ENCODE measurements around the gene CLOCK.
A peak's percentile ranks its signal among the peaks of the same experiment; 100 is the strongest.

CLOCK gene

GRCh38 chr4:55409468-55410171, 137.1 kb downstream of the CLOCK start:
- no peak for DNase-seq

GRCh38 chr4:55407764-55408163, 138.9 kb downstream of the CLOCK start:
- DNase-seq = no peak

- no peak for DNase-seq
These were observed 139.6 kb downstream of the CLOCK start for GRCh38 chr4:55407119-55407518.

DNA sequence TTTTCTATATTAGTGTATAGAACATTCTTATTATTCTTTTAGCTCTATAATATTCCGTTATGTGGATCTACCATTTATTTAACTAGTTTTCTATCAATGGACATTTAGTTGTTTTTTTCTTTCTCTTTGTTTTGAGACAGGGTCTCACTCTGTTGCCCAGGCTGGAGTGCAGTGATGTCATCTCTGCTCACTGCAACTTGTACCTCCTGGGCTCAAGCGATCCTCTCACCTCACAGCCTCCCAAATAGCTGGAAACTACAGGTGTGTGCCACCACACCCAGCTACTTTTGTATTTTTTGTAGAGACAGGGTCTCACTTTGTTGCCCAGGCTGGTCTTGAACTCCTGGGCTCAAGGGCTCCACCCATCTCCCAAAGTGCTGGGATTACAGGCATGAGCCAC, 140.2 kb downstream of the CLOCK start:
- DNase-seq = no peak

DNA sequence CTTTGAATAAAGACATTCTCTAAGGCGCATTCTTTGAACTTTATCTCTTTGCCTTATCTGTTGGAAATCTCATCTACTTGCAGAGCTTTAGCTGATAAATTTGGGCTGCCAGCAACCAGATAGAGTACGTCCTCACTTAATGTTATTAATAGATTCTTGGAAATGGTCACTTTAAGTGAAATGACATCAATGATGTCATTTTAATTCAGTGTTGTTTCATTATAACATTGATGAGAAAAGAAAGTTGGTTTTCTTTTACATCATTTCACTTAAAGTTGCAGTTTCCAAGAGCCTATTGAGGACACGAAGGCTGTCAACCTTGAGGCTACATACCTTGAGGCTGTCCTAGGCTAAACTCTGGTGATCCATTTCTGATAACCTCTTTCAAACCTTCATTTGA, 141.6 kb downstream of the CLOCK start:
- no peak for DNase-seq

DNA sequence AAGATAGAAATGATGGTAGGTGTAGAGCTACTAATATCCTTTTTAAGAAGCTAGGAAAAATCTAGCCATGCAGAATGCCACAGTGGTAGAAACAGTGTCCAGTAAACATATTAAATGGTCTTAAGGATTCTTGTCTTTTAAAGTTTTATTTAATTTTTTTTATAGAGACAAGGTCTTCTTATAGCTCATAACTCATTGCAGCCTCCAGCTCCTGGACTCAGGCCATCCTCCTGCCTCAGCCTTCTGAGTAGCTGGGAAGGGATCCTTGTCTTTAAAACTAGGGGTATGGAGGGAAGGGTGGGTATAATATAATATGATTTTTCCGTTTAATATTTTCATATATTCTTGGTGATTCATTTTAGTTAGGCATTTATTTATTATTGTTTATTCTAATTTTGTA, 147.1 kb downstream of the CLOCK start:
- DNase-seq = no peak

- DNase-seq = no peak
These were observed 147.7 kb downstream of the CLOCK start for GRCh38 chr4:55398966-55399365.

GRCh38 chr4:55398461-55398860, 148.2 kb downstream of the CLOCK start:
- DNase-seq = no peak

GRCh38 chr4:55397520-55398321, 149.0 kb downstream of the CLOCK start:
- no peak for DNase-seq

GRCh38 chr4:55397126-55397436, 149.6 kb downstream of the CLOCK start:
- DNase-seq = no peak

DNA sequence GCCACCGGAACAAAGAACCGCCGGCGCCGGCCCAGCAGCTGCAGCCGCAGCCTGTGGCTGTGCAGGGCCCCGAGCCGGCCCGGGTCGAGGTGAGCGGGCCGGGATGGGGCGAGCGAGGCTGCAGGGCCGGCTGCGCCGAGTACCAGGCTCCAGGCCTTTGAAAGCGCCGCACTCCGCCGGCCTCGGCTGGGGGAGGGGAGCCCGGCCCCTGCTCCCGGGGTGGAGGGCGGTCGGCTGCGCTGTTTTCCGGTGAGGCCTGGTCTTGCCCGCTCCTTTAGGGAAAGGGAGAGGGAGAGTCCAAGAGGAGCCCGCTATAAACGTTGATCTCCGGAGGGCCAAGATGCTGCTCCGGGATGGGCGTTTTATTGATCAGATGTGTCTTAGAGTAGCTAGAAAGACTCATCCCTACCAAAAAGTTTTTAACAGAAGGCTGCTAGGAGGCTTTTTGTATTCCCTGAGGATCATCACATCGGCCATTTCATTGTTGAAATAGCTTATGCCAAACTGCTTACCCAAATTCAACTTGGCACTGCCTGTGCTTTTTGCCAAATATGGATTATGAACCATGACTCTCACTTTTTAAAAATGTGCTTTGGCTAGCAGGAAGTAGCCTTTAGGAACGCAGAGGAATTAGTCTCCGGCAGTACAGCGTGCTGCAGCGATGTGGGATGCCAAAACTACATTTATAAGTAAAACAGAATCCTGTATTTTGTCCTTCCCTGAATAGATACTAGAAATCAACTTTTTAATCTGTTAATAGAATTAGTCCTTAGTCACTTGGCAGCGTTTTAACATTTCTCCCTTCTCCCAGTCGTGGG, 150.2 kb downstream of the CLOCK start:
- peak in 3 of 4 experiments; percentile 4 to 22 (median 15) for DNase-seq

DNA sequence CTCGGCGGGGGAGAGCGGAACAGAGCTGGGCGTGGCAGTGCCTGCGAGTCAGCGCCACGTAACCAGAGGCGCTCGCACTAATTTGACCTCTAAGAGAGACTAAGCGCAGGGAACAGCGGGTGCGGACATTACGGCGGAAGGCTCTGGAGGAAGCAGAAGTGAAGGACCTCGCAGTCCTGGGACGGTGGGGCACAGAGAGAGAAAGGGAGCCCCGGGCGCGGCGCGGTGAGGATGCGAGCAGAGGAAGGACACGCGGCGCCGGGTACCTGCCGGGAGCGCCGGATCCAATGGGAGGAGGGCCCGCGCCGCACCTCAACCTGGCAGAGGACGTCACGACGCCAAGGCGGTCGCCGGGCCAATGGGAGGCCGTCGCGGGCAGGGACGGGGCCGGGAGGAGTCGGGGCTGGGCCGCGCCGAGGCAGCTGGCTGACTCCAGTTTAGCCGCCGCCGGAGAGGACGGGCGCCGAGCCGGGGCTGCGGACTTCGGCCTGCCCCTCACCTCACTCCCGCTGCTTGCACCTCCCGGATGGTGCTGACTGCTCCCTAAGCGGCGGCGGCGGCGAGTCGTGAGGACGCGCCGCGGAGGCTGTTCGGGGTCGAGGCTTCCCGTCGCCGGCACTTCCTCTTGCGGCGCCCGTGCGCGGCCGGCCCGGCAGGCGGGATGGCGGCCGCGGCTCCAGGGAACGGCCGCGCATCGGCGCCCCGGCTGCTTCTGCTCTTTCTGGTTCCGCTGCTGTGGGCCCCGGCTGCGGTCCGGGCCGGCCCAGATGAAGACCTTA, 151.0 kb downstream of the CLOCK start, which contains the start of gene TMEM165:
Gene TMEM165 (plus strand): TSS at position 429 of the 779 bp plus-strand sequence. CDS start 233 bp downstream, at position 662.
- peak; percentile 74 to 83 (median 81) for DNase-seq

GRCh38 chr4:55395218-55395528, 151.5 kb downstream of the CLOCK start:
- no peak for DNase-seq

GRCh38 chr4:55393461-55394320, 153.0 kb downstream of the CLOCK start:
- DNase-seq = no peak

GRCh38 chr4:55386840-55387239, 159.9 kb downstream of the CLOCK start:
- no peak for DNase-seq

DNA sequence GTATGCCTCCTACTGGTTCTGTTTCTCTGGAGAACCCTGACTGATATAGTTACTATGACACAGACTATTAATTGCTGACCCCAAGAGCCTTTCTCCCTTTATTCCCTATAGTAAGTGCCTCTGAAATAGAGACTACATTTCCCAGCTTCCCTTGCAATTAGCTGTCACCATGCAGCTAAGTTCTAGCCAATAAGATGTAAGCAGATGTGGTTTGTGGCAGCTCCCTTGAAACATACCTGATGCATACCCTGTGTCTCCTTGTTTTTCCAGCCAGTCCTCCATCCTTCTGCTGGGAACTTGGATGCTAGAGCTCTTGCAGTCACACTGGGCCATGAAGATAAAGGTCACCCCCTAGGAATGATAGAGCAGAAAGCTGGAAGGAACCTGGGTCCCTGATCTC, 160.6 kb downstream of the CLOCK start:
- no peak for DNase-seq

GRCh38 chr4:55385201-55385649, 161.5 kb downstream of the CLOCK start:
- no peak for DNase-seq

DNA sequence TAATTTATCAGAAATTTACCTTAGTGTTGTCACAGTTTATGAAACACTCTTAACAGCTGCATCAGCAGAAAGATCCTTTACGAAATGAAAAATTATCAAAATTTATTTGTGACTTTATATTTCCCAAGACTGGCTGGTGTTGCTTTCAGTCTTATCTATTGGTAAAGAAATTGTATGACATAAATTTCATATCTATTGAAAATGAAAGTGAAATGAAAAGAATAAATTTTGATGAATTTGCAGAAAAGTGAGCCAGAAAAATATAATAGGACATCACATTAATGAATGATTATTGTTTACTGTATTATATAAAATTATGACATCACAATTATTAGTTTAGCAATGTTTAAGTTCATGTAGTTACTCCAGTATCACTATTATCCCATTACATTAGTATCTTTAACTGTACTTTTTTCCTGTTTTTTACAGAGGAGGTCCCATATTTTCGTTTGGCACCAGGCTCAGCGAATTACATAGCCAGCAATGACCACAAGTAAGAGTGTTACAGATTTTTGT, 164.2 kb downstream of the CLOCK start:
- DNase-seq = no peak

DNA sequence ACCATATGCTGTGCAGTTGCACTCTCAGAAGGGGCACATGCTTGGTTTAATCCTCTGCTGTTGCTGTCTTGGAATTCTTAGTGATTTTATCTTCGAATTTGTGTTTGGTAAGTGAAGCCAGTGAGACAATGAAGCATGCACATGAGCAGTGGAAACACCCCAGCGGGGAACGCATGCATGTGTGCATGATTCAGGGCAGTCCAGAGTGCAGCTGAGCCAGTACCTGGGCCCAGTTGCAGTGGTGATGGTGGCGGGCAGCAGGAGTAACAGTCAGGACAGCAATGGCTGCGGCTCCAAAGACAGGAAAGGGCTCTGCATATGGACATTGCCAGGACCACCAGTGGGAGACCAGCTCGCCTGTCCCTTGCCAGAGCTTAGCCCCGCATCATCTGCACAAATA, 165.2 kb downstream of the CLOCK start:
- no peak for DNase-seq

DNA sequence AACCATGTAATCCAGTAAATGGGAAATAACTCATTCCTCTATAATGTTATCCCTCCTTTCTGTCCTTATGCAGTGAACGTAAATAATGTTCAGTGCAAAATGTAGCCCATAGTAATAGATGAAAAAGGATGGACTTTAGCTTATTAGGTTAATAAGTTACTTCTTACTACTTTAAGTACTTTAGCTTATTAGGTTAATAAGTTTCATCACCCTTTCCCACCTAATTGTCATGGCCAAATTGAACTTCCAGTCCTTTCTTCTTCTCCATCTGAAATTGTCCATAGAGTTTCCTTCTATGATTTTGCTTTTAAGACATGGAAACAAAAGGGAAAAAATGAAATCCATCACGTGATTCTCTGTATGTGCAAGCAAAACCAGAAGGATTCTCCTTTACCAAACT, 166.1 kb downstream of the CLOCK start:
- DNase-seq = no peak

DNA sequence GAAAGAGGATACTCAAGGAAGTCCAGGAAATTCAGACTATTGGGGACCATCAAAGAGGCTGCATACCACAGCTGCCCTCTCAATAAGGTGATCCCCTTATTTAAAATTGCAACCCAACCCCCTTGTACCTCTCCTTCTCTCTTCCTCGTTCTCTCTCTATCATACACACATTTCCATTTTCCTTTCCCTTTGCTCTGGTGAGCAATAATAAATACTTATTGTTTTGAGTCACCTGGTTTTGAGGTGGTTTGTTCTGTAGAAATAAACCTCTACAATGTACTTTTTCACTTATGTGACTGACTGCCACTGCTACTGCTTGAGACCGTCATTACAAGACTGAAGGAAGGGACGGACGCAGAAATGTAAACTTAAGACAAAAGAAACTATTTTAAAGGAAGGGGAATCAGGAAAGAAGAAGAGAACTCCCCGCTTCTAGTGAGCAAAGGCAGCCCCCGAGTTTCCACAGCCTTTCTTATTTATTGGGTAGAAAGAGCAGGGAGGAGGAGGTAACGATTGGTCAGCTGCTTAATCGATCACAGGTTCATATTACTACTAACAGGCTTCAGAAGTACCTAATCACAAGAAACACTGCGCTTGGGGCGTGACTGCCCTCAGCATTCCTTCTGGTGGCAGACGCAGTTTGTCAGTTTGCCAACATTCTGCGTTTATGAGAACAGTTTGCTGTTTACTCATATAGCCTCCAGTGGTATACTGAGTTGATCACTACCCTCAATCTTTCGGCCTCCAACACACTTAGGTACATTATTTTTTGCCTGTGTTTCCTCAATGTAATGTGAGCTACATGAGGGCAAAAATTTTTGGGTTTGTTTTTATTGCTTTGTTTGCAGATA, 167.9 kb downstream of the CLOCK start:
- no peak for DNase-seq

Measured in activated CD4-positive, CD25-positive, alpha-beta regulatory T cell (primary cell).